HFFc6 (cell line): Measurements from ENCODE around the gene ZNF462. TPM values are rescaled to one million over a fixed set of nuclear protein-coding genes. Genes with fewer than 3 reads are reported as not detected.

Experiments
- DNase-seq: peaks from one replicate; pipeline ENCODE4 v3.0.0-alpha.2; 2018
- H3K27ac Mint-ChIP-seq: 2 replicates; pipeline ENCODE4 v1.8.0; 2020; ENCODE audit warnings: mild to moderate bottlenecking, mixed read lengths
- H3K27me3 Mint-ChIP-seq: 2 replicates; pipeline ENCODE4 v1.8.0; 2021; ENCODE audit warnings: mild to moderate bottlenecking, moderate library complexity, mixed read lengths; ENCODE audit not compliant: insufficient read depth
- H3K36me3 Mint-ChIP-seq: 2 replicates; pipeline ENCODE4 v1.8.0; 2021; ENCODE audit warnings: low read depth, mixed read lengths
- H3K4me1 Mint-ChIP-seq: 2 replicates; pipeline ENCODE4 v1.8.0; 2020; ENCODE audit warnings: low read depth, mixed read lengths
- H3K4me3 Mint-ChIP-seq: 2 replicates; pipeline ENCODE4 v1.8.0; 2020; ENCODE audit warnings: mild to moderate bottlenecking, moderate library complexity, mixed read lengths
- H3K9me3 Mint-ChIP-seq: 2 replicates; pipeline ENCODE4 v1.8.0; 2020; ENCODE audit warnings: mild to moderate bottlenecking, mixed read lengths
- CTCF ChIP-seq: fragments of 200-600 bp; sonication (generic); IDR thresholded peaks from 2 replicates; pipeline ENCODE4 v1.5.0; 2021; ENCODE audit warnings: antibody characterized with exemption, mild to moderate bottlenecking
- total RNA-seq, 6 experiments: library from RNA; stranded (reverse); fragmentation: NEBNext Ultra II Directional; extraction: Animal tissue kit (Norgen Biotek cat#: 25700); gene quantifications; 2 replicates in 1 of 6; 3 replicates in 5 of 6; pipeline ENCODE4 v1.2.3, GENCODE V29; 2021

The ZNF462 gene
- total RNA-seq, 6 experiments from 2014 or later: 10.1 to 18.9 (median 15.6) TPM

- Mint-ChIP-seq H3K9me3 (no peaks in the 10 kb centered on the region), H3K27me3 (no peaks in the 10 kb centered on the region; the same call in 1 of the 2 replicates), H3K27ac (peak overlapping the region; percentile 64), H3K4me1 (peaks cover 53% of the 10 kb centered on the region), H3K4me3 (peak overlapping the region; percentile 18; the same call in 1 of the 2 replicates), H3K36me3 (peaks cover 5% of the 10 kb centered on the region; the same call in 1 of the 2 replicates)
- TF ChIP-seq CTCF: no peak
- peak; percentile 66 for DNase-seq
Measured at GRCh38 chr9:106878934-106879333, 16.0 kb downstream of the ZNF462 start.

- no peak overlapping the region for H3K4me3 Mint-ChIP-seq
- no peak for TF ChIP-seq CTCF
- H3K27ac Mint-ChIP-seq: 0 out of 2 replicates have a peak overlapping the region, but pooled peaks have one; percentile 64
- peaks cover 57% of the 10 kb centered on the region for H3K4me1 Mint-ChIP-seq
- DNase-seq: no peak
- H3K27me3 Mint-ChIP-seq: no peaks in the 10 kb centered on the region; the same call in 1 of the 2 replicates
- no peaks in the 10 kb centered on the region for H3K9me3 Mint-ChIP-seq
- H3K36me3 Mint-ChIP-seq: peaks cover 5% of the 10 kb centered on the region; the same call in 1 of the 2 replicates
Measured at GRCh38 chr9:106879439-106879882, 16.5 kb downstream of the ZNF462 start.

- DNase-seq: no peak
- H3K4me1 Mint-ChIP-seq: peaks cover 58% of the 10 kb centered on the region
- no peaks in the 10 kb centered on the region for H3K9me3 Mint-ChIP-seq
- no peak overlapping the region for H3K4me3 Mint-ChIP-seq
- no peak overlapping the region for H3K27ac Mint-ChIP-seq
- no peaks in the 10 kb centered on the region; the same call in 1 of the 2 replicates for H3K27me3 Mint-ChIP-seq
- peaks cover 5% of the 10 kb centered on the region; the same call in 1 of the 2 replicates for H3K36me3 Mint-ChIP-seq
- TF ChIP-seq CTCF: no peak
Measured at GRCh38 chr9:106880081-106880480, 17.1 kb downstream of the ZNF462 start.

GRCh38 chr9:106880863-106881262 is 17.9 kb downstream of the ZNF462 start:
- no peaks in the 10 kb centered on the region; the same call in 1 of the 2 replicates for H3K27me3 Mint-ChIP-seq
- H3K4me3 Mint-ChIP-seq: no peak overlapping the region; the same call in 1 of the 2 replicates
- TF ChIP-seq CTCF: no peak
- peaks cover 59% of the 10 kb centered on the region for H3K4me1 Mint-ChIP-seq
- peak overlapping the region; percentile 63; the same call in 1 of the 2 replicates for H3K27ac Mint-ChIP-seq
- no peak for DNase-seq
- H3K9me3 Mint-ChIP-seq: no peaks in the 10 kb centered on the region
- H3K36me3 Mint-ChIP-seq: peaks cover 5% of the 10 kb centered on the region; the same call in 1 of the 2 replicates

- H3K9me3 Mint-ChIP-seq: no peaks in the 10 kb centered on the region
- H3K4me1 Mint-ChIP-seq: peaks cover 74% of the 10 kb centered on the region
- H3K4me3 Mint-ChIP-seq: no peak overlapping the region
- H3K27ac Mint-ChIP-seq: no peak overlapping the region
- peaks cover 21% of the 10 kb centered on the region for H3K36me3 Mint-ChIP-seq
- no peaks in the 10 kb centered on the region; the same call in 1 of the 2 replicates for H3K27me3 Mint-ChIP-seq
- DNase-seq: no peak
- TF ChIP-seq CTCF: no peak
Measured at GRCh38 chr9:106883030-106883429, 20.1 kb downstream of the ZNF462 start.
